ENCODE results near the gene LGALS12.
A peak's percentile ranks its signal among the peaks of the same experiment; 100 is the strongest.

Gene LGALS12

GRCh38 chr11:63478896-63479295 is 27.0 kb upstream of the LGALS12 start:
- no peaks in the 10 kb centered on the region for H3K27me3 ChIP-seq (ENCODE audit: low read length)
- no peaks in the 10 kb centered on the region for H3K79me2 ChIP-seq (ENCODE audit: insufficient read depth, low read length)
- H3K9me2 ChIP-seq (replicated peaks; ENCODE audit: insufficient read depth, low read length), result no peaks in the 10 kb centered on the region
- no peaks in the 10 kb centered on the region for H4K20me1 ChIP-seq (ENCODE audit: low read depth, low read length)
- no peaks in the 10 kb centered on the region for H3K9me3 ChIP-seq (ENCODE audit: insufficient read depth, low read length)
- no peak overlapping the region for H2AFZ ChIP-seq (ENCODE audit: low read depth, low read length, severe bottlenecking)
- H3K27ac ChIP-seq (ENCODE audit: low read depth, low read length), result no peak overlapping the region
- no peak overlapping the region for H3K4me3 ChIP-seq (ENCODE audit: insufficient read depth, low read length, poor library complexity, severe bottlenecking)
- TF ChIP-seq CTCF (IDR thresholded peaks at IDR 0.05; ENCODE audit: insufficient read depth, low read length, poor library complexity, severe bottlenecking) (peak; percentile 68), EZH2phosphoT487 (conservative IDR thresholded peaks at IDR 0.05; ENCODE audit: low read length) (no peak)
- H3K36me3 ChIP-seq (ENCODE audit: low read length), result no peaks in the 10 kb centered on the region
- no peaks in the 10 kb centered on the region for H3F3A ChIP-seq (ENCODE audit: insufficient read depth)
- no peak overlapping the region for H3K4me2 ChIP-seq (ENCODE audit: low read depth, low read length, poor library complexity, severe bottlenecking)
- no peak overlapping the region for H3K9ac ChIP-seq (ENCODE audit: low read length)

DNA sequence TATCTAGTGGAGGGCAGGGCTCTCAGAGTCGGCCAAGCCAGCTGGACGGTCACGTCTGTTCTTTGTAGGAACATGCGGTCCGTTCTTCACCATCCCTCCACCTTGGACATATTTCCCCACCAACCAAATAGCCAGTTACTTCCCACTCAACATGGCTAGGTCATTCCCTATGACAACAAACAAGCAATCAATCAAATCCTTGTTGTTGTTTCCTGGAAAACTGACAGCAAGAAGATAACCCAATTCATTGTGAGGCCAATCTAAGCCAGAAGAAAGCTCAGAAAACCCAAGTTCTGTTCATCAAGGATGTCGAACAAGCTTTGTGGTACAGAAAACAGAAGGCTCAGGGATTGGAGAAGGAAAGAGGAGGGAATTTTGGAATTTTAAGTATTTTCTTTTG is 25.8 kb upstream of the LGALS12 start:
- Histone ChIP-seq H3K9me3 (ENCODE audit: insufficient read depth, low read length) (no peaks in the 10 kb centered on the region; the same call in 1 of the 2 replicates), H3K4me3 (ENCODE audit: insufficient read depth, low read length, poor library complexity, severe bottlenecking) (no peak overlapping the region), H3F3A (ENCODE audit: insufficient read depth) (no peaks in the 10 kb centered on the region), H3K27ac (ENCODE audit: low read depth, low read length) (no peak overlapping the region), H3K9ac (ENCODE audit: low read length) (no peak overlapping the region), H3K4me2 (ENCODE audit: low read depth, low read length, poor library complexity, severe bottlenecking) (no peak overlapping the region), H3K36me3 (ENCODE audit: low read length) (no peaks in the 10 kb centered on the region), H3K79me2 (ENCODE audit: insufficient read depth, low read length) (no peaks in the 10 kb centered on the region), H3K9me2 (replicated peaks; ENCODE audit: insufficient read depth, low read length) (no peaks in the 10 kb centered on the region), H3K27me3 (ENCODE audit: low read length) (no peaks in the 10 kb centered on the region), H4K20me1 (ENCODE audit: low read depth, low read length) (no peaks in the 10 kb centered on the region), H2AFZ (ENCODE audit: low read depth, low read length, severe bottlenecking) (no peak overlapping the region)
- TF ChIP-seq CTCF (IDR thresholded peaks at IDR 0.05; ENCODE audit: insufficient read depth, low read length, poor library complexity, severe bottlenecking), result no peak
- TF ChIP-seq EZH2phosphoT487 (conservative IDR thresholded peaks at IDR 0.05; ENCODE audit: low read length), result no peak

- Histone ChIP-seq H3K79me2 (ENCODE audit: insufficient read depth, low read length) (no peaks in the 10 kb centered on the region), H2AFZ (ENCODE audit: low read depth, low read length, severe bottlenecking) (no peak overlapping the region), H3F3A (ENCODE audit: insufficient read depth) (no peaks in the 10 kb centered on the region), H3K36me3 (ENCODE audit: low read length) (no peaks in the 10 kb centered on the region), H3K9me3 (ENCODE audit: insufficient read depth, low read length) (no peaks in the 10 kb centered on the region; the same call in 1 of the 2 replicates), H3K27ac (ENCODE audit: low read depth, low read length) (no peak overlapping the region), H3K4me2 (ENCODE audit: low read depth, low read length, poor library complexity, severe bottlenecking) (no peak overlapping the region), H3K27me3 (ENCODE audit: low read length) (no peaks in the 10 kb centered on the region), H3K9me2 (replicated peaks; ENCODE audit: insufficient read depth, low read length) (no peaks in the 10 kb centered on the region), H4K20me1 (ENCODE audit: low read depth, low read length) (no peaks in the 10 kb centered on the region), H3K9ac (ENCODE audit: low read length) (no peak overlapping the region), H3K4me3 (ENCODE audit: insufficient read depth, low read length, poor library complexity, severe bottlenecking) (no peak overlapping the region)
- TF ChIP-seq EZH2phosphoT487 (conservative IDR thresholded peaks at IDR 0.05; ENCODE audit: low read length), result no peak
- no peak for TF ChIP-seq CTCF (IDR thresholded peaks at IDR 0.05; ENCODE audit: insufficient read depth, low read length, poor library complexity, severe bottlenecking)
Observed at GRCh38 chr11:63485777-63486176, 20.1 kb upstream of the LGALS12 start.

All from SU-DHL-6 (cell line).